Ureter (tissue), 1 donor: ENCODE results near the gene NCDN. TPM values are rescaled to one million over a fixed set of nuclear protein-coding genes. Genes with fewer than 3 reads are reported as not detected.

Source experiments
- DNase-seq: peaks from one replicate; pipeline ENCODE4 v3.0.0-alpha.2; 2020; ENCODE audit warnings: low spot score
- total RNA-seq: library from RNA; stranded (reverse); gene quantifications from one replicate; pipeline ENCODE4 v1.2.4, GENCODE V29; 2023
- donor health status: DM: yes; HTN: yes; CAD: no.

The NCDN gene
- total RNA-seq, 1 donor from 2014 or later, result 27.1 TPM

- no peak for DNase-seq
These were observed 32.2 kb downstream of the NCDN start for GRCh38 chr1:35589516-35590427.

DNA sequence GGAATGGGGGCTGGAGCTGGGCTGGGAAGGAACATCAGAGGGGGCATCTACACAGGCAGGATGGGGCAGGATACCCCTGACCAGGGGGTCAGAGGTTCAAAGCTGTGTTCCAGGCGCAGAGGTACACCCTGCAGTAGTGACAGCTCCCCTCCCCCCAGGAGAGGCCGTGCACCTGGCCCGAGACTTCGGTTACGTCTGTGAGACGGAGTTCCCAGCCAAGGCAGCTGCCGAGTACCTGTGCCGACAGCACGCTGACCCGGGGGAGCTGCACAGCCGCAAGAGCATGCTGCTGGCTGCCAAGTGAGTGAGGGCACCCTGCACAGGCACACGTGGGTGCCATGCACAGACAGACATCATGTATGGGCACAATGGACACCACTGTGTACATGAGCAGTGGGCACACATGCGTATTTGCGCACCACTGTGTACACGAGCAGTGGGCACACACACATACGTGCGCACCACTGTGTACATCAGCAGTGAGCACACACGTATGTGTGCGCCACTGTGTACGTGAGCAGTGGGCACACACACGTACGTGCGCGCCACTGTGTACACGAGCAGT lies 33.0 kb downstream of the NCDN start:
- DNase-seq, result no peak

DNA sequence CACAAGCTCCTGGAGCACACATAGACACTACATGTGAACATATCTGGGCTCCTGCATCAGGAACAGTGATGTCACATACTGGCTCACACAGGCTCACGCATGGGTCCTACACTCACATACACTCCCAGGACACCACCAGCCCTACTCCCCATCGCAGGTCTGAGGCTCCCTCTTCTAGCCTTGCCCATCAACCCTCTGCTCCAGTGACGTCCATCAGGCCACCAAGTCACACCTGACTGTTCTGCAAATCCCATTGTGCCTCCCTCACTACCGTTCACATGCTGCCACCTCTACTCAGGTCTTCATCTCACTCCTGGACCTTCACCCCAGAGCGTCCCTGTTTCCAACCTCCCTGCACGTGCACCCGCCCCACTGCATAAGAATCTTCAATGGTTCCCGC lies 33.6 kb downstream of the NCDN start:
- no peak for DNase-seq

DNA sequence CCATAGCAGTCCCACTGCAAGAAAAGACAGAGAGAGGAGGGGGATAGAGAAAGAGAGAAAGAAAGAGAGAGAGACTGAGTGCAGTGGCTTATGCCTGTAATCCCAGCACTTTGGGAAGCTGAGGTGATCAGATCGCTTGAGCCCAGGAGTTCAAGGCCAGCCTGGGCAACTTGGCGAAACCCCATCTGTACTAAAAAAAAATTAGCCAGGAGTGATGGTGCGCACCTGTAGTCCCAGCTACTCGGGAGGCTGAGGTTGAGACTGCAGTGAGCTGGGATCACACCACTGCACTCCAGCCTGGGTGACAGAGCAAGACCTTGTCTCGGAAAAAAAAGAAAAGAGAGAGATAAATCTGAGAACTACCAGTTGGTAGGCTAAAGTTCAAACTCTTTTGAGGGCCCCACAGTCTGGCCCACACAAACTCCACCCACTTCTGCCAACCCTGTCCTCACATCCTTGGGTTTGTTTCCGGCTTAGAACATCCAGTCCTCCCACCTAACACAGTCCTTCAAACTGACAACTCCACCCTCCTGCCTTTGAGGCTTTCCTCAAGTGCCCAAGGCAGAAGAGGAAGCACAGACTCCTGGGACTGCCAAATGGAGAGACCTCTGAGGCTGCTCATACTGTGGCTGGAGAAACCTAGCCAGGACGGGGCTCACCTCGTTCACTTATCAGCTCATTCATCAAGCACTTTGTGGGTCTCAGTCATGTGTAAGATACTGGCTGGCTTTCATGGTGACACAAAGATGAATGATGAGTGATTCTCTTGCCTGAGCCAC lies 35.6 kb downstream of the NCDN start:
- no peak for DNase-seq

DNA sequence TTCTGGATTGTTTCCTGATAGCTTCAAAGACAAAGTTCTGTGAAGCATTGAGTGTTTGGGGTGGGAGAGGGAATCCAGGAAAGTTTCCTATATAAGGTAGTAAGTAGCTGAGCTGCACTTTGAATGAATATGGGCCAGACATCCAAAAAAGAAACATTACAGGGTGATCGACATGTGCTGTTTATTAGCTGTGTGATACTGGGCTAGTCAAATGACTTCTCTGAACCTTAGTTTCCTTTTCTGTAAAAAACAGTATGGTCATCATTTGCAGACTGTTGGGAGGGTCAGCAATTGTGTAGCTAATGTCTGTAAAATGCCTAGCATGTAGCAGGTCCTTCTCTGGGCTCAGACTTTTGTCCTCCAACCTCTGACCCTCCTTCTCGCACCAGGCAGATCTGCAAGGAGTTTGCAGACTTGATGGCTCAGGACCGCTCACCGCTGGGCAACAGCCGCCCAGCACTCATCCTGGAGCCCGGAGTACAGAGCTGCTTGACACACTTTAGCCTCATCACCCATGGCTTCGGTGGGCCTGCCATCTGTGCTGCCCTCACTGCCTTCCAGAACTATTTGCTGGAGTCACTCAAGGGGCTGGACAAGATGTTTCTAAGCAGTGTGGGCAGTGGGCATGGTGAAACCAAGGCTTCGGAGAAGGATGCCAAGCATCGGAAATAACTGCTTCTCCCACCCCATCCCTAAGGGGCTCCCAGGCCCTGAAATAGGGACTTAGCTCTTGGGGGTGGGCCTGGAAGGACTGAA lies 36.6 kb downstream of the NCDN start:
- no peak for DNase-seq

DNA sequence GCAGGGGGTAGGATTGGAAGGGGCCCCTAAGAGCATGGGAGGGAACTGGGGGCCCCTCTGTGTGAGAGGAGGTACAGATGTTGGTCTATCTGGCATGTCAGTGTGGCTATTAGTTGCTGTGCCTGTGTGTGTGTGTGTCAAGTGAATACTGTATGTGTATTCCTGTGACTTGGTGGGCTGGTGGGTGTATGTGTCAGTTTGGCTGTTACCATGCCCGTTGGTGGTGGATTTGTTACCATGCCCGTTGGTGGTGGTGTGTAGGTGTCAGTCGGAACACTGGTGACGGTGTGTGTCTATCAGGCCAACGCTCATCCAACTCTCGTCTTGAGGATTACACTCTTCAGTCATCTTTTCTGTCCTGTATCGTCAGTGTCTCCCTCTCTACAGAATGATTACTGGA lies 38.1 kb downstream of the NCDN start:
- no peak for DNase-seq

GRCh38 chr1:35597870-35598269 lies 40.3 kb downstream of the NCDN start:
- no peak for DNase-seq

- no peak for DNase-seq
These were observed 41.3 kb downstream of the NCDN start for GRCh38 chr1:35598895-35599294.

DNA sequence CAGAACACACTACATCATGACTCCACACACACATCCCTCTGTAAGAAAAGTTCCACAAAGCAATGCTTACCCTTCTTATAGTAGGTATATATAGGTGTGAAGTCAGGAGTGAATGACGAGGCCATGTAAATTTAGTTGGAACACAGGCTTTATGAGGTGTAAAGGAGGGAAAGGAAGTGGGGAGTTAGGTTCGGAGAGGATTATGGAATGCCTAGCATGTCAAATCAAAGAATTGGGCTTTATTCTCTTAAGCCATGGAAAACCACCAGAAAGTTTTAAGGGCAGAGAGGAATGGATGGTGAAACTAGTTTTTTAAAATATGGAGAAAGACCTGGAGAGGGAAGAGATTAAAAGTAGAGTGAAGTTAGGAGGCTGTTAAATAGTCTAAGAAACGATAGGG lies 41.8 kb downstream of the NCDN start:
- no peak for DNase-seq

DNA sequence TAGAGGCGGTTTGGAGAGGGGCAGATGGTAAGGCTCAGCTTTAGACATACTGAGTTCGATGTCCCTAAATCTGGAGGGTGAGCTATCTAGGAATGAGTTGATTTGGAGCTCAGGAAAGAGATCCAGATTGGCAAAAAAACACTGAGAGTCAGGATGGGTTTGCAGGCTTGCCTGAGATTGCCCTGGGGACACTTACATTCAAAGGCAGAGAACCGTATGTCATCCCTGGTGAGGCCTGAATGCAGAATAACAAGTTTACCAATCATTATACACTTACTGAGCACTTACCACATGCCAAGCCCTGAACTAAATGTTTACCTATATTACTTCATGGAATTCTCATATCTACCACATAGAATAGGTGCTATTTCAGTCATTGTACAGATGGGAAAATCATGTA lies 43.0 kb downstream of the NCDN start:
- no peak for DNase-seq

DNA sequence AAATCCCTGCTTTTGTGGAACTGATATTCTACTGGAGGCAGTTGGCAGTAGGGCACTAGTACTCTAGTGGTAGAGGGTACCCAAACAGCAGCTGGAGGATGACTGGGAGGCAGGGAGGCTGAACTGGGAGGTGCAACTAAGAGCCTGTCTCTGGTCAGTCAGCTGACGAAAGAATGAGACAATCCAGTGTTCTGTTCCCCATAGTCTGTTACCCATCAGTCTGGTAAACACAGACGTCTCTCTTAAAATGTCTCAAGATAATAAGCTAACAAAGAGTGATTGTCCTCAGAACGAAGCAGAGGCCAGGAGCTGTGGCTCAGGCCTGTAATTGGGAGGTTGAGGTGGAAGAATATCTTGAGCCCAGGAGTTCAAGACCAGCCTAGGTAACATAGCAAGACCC lies 45.9 kb downstream of the NCDN start:
- no peak for DNase-seq

DNA sequence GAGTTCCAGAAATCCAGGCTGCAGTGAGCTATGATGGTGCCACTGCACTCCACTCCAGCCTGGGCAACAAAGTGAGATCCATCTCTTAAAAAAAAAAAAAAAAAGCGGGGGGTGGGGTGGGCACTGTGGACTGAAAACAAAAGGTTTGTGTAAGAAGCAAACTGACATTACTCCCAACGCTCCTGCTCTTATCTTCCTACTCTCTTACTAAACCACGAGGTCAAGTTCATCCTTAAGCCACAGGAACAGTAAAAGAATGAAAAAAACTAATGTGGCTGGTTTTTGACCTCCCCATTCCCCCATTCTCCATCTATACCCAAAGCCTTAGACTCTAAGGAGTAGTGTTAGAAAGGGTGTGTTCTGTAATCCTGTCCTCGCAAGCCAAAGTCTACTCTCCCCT lies 46.3 kb downstream of the NCDN start:
- DNase-seq, result no peak

DNA sequence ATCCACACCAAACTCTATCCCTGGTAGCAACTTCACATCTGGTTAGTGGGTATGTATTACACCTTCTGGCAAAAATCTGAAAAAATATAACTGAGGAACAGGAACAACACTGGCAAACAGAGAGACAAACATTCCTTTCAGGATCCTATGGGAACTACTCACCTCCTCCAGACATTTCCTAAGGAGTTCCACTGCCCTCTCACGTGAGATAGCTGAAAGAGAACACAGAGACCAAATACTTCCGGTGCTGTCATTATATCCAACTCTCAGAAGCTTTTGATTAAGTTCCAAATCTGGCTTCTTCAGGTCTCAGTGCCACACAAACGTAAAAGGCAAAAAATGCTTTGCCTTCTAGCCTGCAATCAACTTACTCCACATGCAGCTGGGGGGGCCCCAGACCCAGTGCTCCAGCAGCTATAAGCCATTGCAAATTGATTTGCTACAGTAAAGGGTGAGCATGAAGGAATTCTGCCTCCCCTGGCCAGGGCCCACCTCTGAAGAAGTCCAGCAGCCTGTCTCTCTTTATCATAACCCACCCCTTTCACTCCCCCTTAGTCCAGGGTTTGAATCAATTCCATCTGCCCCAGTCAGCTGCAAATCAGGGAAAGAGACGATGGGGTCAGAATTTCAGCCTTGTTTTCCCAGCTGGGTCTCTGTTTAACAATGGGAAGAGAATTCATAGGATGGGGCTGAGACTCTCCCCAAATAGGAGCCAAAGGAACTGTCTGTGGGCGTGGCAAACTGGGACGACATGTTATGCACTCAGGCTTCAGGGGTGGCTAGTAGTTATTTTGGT lies 47.7 kb downstream of the NCDN start:
- no peak for DNase-seq

GRCh38 chr1:35605867-35606182 lies 48.2 kb downstream of the NCDN start:
- DNase-seq, result no peak

- no peak for DNase-seq
These were observed 54.1 kb downstream of the NCDN start for GRCh38 chr1:35611655-35612054.

GRCh38 chr1:35615440-35615839 lies 57.8 kb downstream of the NCDN start:
- no peak for DNase-seq

Other genes starting within 250 kb of the NCDN start
- gene KIAA0319L, start 396 bp upstream of the NCDN start, total RNA-seq, result 74.6 TPM
- 1.2 TPM for gene TFAP2E, start 15.5 kb downstream of the NCDN start, total RNA-seq
- gene PSMB2, start 83.7 kb downstream of the NCDN start, total RNA-seq, result 54.1 TPM
- gene C1orf216, start 161.1 kb downstream of the NCDN start, total RNA-seq, result 5.4 TPM
- 1.9 TPM for gene CLSPN, start 212.2 kb downstream of the NCDN start, total RNA-seq